ENCODE measurements around the gene BTN3A1. TPM values are rescaled to one million over a fixed set of nuclear protein-coding genes. Genes with fewer than 3 reads are reported as not detected.

Gene BTN3A1
- total RNA-seq, 2 experiments from 2014 or later = 33.3 to 33.4 TPM

DNA sequence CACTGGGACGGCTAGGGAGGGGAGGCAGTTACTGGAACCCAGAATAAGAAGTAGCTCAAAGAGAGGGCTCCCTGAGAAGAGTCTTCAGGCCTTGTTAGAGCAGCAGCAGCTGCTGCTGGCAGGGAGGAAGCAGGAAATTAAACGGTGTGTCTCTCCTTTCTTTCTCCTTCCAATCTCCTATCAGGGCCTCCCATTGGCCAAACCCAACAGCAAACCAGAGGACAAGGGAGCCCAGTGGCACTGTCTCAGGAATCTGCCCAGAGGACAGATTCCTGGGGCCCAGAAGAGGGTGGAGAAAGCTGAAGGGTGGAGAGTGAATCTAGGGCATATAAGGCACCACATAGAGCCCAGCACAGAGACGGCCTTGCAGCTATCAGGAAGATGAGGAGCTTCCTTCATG lies 10.2 kb downstream of the BTN3A1 start:
- DNase-seq (ENCODE audit: low spot score) = no peak
- BruUV-seq (replicated peaks) = no TSS peak
- H3K4me3 ChIP-seq (ENCODE audit: low read depth, low read length, poor library complexity, severe bottlenecking) = no peak overlapping the region
- peaks cover 16% of the 10 kb centered on the region for H3K9me3 ChIP-seq (ENCODE audit: low read length)
- H3K36me3 ChIP-seq (ENCODE audit: insufficient read depth, low read length) = peaks cover 95% of the 10 kb centered on the region
- H3K79me2 ChIP-seq (ENCODE audit: insufficient read depth, low read depth, low read length) = no peaks in the 10 kb centered on the region
- peaks cover 23% of the 10 kb centered on the region for H3K4me1 ChIP-seq (ENCODE audit: insufficient read depth, low read length, poor library complexity, severe bottlenecking)
- ChIA-PET CTCF (ENCODE audit: unreplicated experiment) (no interaction called here), POLR2A (no interaction called here)
- H2AFZ ChIP-seq (ENCODE audit: low read length) = no peak overlapping the region
- TF ChIP-seq CTCF (conservative IDR thresholded peaks at IDR 0.05; ENCODE audit: low read length) (no peak), EZH2phosphoT487 (IDR thresholded peaks at IDR 0.05; ENCODE audit: borderline replicate concordance, low read depth, low read length) (no peak)
- no peak overlapping the region for H3K4me2 ChIP-seq (ENCODE audit: low read length)
- H3K9me2 ChIP-seq (ENCODE audit: insufficient read depth, low read length) = no peaks in the 10 kb centered on the region
- intact Hi-C loops (cut with micrococcal nuclease; ENCODE audit: unreplicated experiment) = no loop called here
- H3K27ac ChIP-seq (ENCODE audit: low read depth, low read length, poor library complexity, severe bottlenecking) = no peak overlapping the region
- no peaks in the 10 kb centered on the region for H4K20me1 ChIP-seq (ENCODE audit: insufficient read depth, low read length)

GRCh38 chr6:26412954-26413353 lies 10.9 kb downstream of the BTN3A1 start:
- BruUV-seq (replicated peaks) = no TSS peak
- H3K4me3 ChIP-seq (ENCODE audit: low read depth, low read length, poor library complexity, severe bottlenecking) = no peak overlapping the region
- ChIA-PET POLR2A (interaction anchor here (1.5 kb wide), 1 partner anchor 24 kb away, joined by 3 read pairs; no protein-coding TSS in a partner anchor), CTCF (ENCODE audit: unreplicated experiment) (no interaction called here)
- H2AFZ ChIP-seq (ENCODE audit: low read length) = no peak overlapping the region
- intact Hi-C loops (cut with micrococcal nuclease; ENCODE audit: unreplicated experiment) = no loop called here
- peaks cover 23% of the 10 kb centered on the region for H3K9me3 ChIP-seq (ENCODE audit: low read length)
- H3K79me2 ChIP-seq (ENCODE audit: insufficient read depth, low read depth, low read length) = no peaks in the 10 kb centered on the region
- H3K4me2 ChIP-seq (ENCODE audit: low read length) = no peak overlapping the region
- H3K9me2 ChIP-seq (ENCODE audit: insufficient read depth, low read length) = no peaks in the 10 kb centered on the region
- TF ChIP-seq EZH2phosphoT487 (IDR thresholded peaks at IDR 0.05; ENCODE audit: borderline replicate concordance, low read depth, low read length) (no peak), CTCF (conservative IDR thresholded peaks at IDR 0.05; ENCODE audit: low read length) (no peak)
- no peak overlapping the region for H3K27ac ChIP-seq (ENCODE audit: low read depth, low read length, poor library complexity, severe bottlenecking)
- no peak for DNase-seq (ENCODE audit: low spot score)
- H3K36me3 ChIP-seq (ENCODE audit: insufficient read depth, low read length) = peaks cover 89% of the 10 kb centered on the region
- peaks cover 23% of the 10 kb centered on the region for H3K4me1 ChIP-seq (ENCODE audit: insufficient read depth, low read length, poor library complexity, severe bottlenecking)
- no peaks in the 10 kb centered on the region for H4K20me1 ChIP-seq (ENCODE audit: insufficient read depth, low read length)

DNA sequence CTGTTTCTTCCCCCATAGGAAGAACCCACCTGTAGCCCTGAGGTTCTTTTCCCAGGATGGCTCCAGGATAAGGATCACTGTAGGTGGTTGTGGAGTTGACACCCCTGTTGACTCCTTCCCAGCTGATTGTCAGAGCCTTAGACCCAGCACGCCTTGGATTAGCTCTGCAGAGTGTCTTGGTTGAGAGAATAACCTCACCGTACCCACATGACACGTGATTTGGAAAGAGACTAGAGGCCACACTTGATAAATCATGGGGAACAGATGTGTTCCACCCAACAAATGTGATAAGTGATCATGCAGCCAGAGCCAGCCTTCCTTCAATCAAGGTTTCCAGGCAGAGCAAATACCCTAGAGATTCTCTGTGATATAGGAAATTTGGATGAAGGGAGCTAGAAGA lies 12.2 kb downstream of the BTN3A1 start:
- Histone ChIP-seq H3K27ac (ENCODE audit: low read depth, low read length, poor library complexity, severe bottlenecking) (no peak overlapping the region), H3K4me3 (ENCODE audit: low read depth, low read length, poor library complexity, severe bottlenecking) (no peak overlapping the region), H3K9me3 (ENCODE audit: low read length) (peaks cover 37% of the 10 kb centered on the region), H3K36me3 (ENCODE audit: insufficient read depth, low read length) (peaks cover 78% of the 10 kb centered on the region), H3K4me2 (ENCODE audit: low read length) (no peak overlapping the region), H3K79me2 (ENCODE audit: insufficient read depth, low read depth, low read length) (no peaks in the 10 kb centered on the region), H2AFZ (ENCODE audit: low read length) (no peak overlapping the region), H3K4me1 (ENCODE audit: insufficient read depth, low read length, poor library complexity, severe bottlenecking) (peaks cover 23% of the 10 kb centered on the region), H4K20me1 (ENCODE audit: insufficient read depth, low read length) (no peaks in the 10 kb centered on the region), H3K9me2 (ENCODE audit: insufficient read depth, low read length) (no peaks in the 10 kb centered on the region)
- ChIA-PET CTCF (ENCODE audit: unreplicated experiment) (no interaction called here), POLR2A (interaction anchor here (0.7 to 1.5 kb wide), 3 partner anchors 26 to 69 kb away, joined by 3 read pairs; no protein-coding TSS in a partner anchor)
- DNase-seq (ENCODE audit: low spot score) = peak; percentile 31
- intact Hi-C loops (cut with micrococcal nuclease; ENCODE audit: unreplicated experiment) = no loop called here
- TF ChIP-seq CTCF (conservative IDR thresholded peaks at IDR 0.05; ENCODE audit: low read length) = no peak
- no peak for TF ChIP-seq EZH2phosphoT487 (IDR thresholded peaks at IDR 0.05; ENCODE audit: borderline replicate concordance, low read depth, low read length)
- no TSS peak for BruUV-seq (replicated peaks)

All from OCI-LY7 (cell line).